HG03135 (cell line): ENCODE results near the gene TBC1D10A.
"Not testable (repeated sequence)": the region's sequence is repeated elsewhere in the genome, so short reads cannot be mapped to it uniquely, and the experiment has no call there.

ENCODE experiments used
- ATAC-seq: cut with Tn5 transposase; IDR thresholded peaks from one replicate; pipeline ENCODE4 v1.9.1; 2021; ENCODE audit warnings: mild to moderate bottlenecking, moderate library complexity; ENCODE audit not compliant: unreplicated experiment

The TBC1D10A gene

GRCh38 chr22:30348404-30348803 lies 21.7 kb upstream of the TBC1D10A start:
- ATAC-seq, result no peak

GRCh38 chr22:30347255-30347892 lies 20.6 kb upstream of the TBC1D10A start:
- ATAC-seq, result no peak

- ATAC-seq, result no peak
Measured at GRCh38 chr22:30344447-30345200, 17.9 kb upstream of the TBC1D10A start.

- ATAC-seq, result no peak
Measured at GRCh38 chr22:30340911-30341685, 14.4 kb upstream of the TBC1D10A start.

GRCh38 chr22:30338802-30339201 lies 12.1 kb upstream of the TBC1D10A start:
- no peak for ATAC-seq

GRCh38 chr22:30338341-30338740 lies 11.6 kb upstream of the TBC1D10A start:
- not testable (repeated sequence) for ATAC-seq

GRCh38 chr22:30337461-30337778 lies 10.7 kb upstream of the TBC1D10A start:
- no peak for ATAC-seq

- no peak for ATAC-seq
Measured at GRCh38 chr22:30336752-30337460, 10.2 kb upstream of the TBC1D10A start.

GRCh38 chr22:30335236-30335635 lies 8.5 kb upstream of the TBC1D10A start:
- ATAC-seq, result no peak

- ATAC-seq, result no peak
Measured at GRCh38 chr22:30334646-30335045, 7.9 kb upstream of the TBC1D10A start.

- no peak for ATAC-seq
Measured at GRCh38 chr22:30333707-30334087, 7.0 kb upstream of the TBC1D10A start.

GRCh38 chr22:30332994-30333706 lies 6.4 kb upstream of the TBC1D10A start:
- no peak for ATAC-seq

GRCh38 chr22:30332551-30332950 lies 5.8 kb upstream of the TBC1D10A start:
- no peak for ATAC-seq

GRCh38 chr22:30328466-30329049 lies 1.8 kb upstream of the TBC1D10A start:
- ATAC-seq, result no peak

GRCh38 chr22:30327864-30328345 lies 1.2 kb upstream of the TBC1D10A start:
- no peak for ATAC-seq

GRCh38 chr22:30326255-30326705 lies 461 bp downstream of the TBC1D10A start:
- ATAC-seq, result peak; percentile 21

GRCh38 chr22:30325724-30326254 lies 952 bp downstream of the TBC1D10A start:
- ATAC-seq, result no peak

GRCh38 chr22:30325065-30325720 lies 1.5 kb downstream of the TBC1D10A start:
- no peak for ATAC-seq

- ATAC-seq, result no peak
Measured at GRCh38 chr22:30324014-30324730, 2.6 kb downstream of the TBC1D10A start.
